NCI-H526 treated with DMSO at 0.1 percent for 48 hours (cell line): ENCODE data around the gene RPS13.
"Not testable (repeated sequence)": the region's sequence is repeated elsewhere in the genome, so short reads cannot be mapped to it uniquely, and the experiment has no call there.

Source experiments
- DNase-seq: peaks from one replicate; lab custom pipeline; 2025; lab: John Stamatoyannopoulos, UW

Gene RPS13

DNA sequence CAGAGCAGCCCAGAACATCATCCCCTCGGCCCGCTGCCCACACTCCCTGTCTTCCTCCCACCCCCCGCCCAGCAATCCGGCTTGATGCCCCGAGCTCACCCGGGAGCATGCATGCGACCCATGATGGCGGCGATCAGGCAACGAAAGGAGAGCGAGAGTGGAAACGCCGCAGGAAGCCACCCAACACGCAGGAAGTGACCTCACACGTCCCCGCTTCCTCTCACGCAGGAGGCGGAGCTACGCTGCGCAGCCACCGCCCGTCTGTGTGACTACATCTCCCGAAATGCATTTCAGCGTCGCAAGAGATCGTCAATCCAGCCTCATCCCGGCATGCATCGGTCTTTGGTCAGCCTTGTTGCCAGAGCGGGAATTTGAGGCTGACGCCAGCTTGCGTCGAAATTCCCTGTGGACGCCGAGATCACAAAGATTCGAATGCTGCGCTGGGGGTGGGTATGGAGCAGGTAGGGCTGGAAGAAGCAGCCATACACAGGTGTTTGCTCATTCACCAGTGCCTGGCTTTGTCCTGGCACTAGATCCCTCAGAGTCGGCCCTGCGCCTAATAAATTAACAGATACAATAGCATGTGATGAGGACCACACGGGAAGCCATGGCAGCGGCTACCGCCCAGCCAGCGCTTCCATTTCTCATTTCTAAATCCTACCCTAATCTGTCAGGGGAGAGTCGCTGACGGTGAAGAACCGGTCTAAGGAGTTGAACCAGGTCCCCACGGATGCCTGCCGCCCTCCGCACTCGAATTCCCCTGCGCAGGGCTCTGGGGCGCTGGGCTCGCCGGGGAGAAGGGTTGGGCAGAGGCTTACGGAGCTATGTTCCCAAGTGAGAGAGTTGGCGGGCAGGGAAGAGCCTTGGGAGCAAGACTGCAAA lies at the start of gene RPS13:
Gene RPS13 (minus strand): TSS at position 148 of the 882 bp plus-strand sequence. CDS start 26 bp downstream, at position 122.
- peak; percentile 99 for DNase-seq

DNA sequence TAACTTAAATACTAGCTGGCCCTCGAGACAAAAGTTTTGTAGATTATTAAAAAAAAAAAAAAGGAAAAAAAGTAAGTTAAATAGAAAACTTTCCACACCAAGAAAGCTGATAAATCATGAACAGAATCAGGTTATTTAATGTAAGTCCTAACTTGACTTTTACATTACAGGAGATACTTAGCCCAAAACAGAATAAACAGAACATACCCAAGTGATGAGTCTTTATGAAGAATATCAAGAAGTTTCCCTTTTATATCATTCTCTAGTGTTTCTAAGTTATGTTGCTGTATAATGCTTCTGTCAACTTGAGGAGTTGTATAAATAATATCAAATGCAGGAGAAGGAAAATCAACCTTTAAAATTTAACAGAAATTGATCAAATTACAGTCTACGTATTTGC lies 44.5 kb upstream of the RPS13 start:
- DNase-seq = no peak

DNA sequence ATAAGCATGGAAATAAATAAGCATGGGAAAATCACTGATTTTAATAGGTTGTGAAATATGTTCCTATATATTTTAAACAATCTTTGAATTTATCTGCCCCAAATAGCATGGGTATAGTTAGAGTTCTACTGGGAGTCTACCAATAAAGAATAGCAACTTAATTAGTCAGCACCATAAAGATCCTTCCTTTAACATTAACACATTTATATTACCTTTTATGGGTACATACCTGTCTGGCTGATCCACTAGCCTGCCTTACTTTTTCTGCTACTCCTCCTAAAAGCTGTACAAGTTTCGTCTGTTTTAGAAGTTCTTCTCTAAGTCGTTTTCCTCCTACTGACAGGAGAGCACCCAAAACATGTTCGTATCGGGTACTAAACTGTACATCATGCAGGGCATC lies 39.8 kb upstream of the RPS13 start:
- DNase-seq = no peak

DNA sequence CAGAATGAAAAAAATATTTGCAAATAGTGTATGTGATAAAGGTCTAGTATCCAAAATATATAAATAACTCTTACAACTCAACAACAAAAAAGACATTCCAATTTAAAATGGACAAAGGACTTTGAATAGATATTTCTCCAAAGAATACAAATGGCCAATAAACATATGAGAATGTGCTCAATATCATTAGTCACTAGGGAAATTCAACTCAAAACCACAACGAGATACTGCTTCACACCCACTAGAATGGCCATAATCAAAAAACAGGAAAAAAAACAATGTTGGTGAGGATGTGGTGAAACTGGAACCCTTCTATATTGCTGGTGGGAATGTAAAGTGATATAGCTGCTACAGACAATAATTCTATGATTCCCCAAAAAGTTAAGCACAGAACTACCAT lies 38.6 kb upstream of the RPS13 start:
- no peak for DNase-seq

DNA sequence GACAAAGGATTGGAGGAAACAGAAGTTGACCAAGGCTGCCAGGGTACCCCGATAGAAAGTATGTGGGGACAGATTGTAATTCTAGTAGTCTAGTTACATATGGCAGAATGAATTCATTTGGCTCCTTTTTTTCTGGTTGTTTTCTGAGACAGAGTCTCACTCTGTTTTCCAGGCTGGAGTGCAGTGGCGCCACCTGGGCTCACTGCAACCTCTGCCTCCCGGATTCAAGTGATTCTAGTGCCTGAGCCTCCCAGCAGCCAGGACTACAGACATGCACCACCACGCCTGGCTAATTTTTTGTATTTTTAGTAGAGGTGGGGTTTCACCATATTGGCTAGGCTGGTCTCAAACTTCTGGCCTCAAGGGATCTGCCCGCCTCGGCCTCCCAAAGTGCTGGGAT lies 30.3 kb upstream of the RPS13 start:
- DNase-seq = not testable (repeated sequence)

DNA sequence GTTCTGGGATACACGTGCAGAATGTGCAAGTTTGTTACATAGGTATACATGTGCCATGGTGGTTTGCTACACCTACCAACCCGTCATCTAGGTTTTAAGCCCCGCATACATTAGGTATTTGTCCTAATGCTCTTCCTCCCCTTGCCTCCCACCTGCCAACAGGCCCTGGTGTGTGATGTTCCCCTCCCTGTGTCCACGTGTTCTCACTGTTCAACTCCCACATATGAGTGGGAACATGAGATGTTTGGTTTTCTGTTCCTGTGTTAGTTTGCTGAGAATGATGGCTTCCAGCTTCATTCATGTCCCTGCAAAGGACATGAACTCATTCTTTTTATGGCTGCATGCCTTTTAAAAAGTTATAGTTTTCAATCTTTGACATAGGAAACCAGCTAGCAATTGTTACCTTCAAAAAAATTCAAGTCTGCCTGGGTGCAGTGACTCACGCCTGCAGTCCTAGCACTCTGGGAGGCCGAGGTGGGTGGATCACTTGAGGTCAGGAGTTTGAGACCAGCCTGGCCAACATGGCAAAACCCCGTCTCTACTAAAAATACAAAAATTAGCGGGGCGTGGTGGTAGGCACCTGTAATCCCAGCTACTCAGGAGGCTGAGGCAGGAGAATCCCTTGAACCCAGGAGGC lies 28.1 kb upstream of the RPS13 start:
- DNase-seq = not testable (repeated sequence)

DNA sequence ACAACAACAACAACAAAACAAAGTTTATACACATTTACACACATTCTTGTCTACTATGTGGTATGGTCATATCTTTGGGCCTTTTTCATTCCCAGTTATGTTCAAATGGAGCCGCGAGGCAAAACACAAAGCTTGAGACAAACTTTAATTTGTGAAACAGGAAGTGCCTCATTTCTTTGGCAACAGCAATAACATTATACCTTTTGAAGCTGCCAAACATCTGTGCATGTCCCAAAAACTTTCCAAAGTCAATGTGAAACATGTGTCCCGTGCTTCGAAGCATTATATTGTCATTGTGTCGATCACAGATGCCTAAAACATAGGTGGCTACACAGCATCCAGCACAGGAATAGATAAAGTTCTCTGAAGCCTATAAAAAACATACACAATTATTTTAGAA lies 25.0 kb upstream of the RPS13 start:
- no peak for DNase-seq

DNA sequence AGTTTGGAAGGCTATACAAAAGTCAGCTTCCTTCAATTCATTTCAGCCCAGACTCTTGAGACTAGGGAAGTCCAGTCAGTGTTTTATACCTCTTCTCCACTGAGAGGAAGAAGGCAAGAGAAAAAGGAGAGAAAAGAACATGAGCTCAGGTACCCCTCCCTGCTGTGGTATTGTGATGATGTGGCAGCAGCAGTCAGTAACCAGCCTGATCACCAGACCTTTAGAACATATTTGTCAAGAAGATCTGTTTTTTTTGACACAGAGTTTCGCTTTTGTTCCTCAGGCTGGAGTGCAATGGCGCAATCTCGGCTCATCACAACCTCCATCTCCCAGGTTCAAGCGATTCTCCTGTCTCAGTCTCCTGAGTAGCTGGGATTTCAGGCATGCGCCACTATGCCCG lies 21.2 kb upstream of the RPS13 start:
- no peak for DNase-seq

DNA sequence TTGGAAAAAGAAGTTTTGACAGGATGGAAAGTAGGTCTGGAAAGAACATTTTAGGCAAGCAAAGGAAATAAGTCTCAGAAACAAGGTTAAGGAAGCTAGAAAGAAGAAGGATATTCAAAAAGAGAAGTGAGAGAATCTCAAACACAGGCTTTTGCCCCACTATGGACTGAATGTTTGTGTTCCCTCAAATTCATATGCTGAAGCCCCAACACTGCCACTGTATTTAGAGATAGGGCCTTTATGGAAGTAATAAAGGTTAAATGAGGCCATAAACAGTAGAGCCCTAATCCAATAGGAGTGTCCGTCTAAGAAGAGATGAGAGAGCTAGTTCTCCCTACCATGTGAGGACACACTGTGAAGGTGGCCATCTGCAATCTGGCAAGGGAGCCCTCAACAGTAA lies 20.6 kb upstream of the RPS13 start:
- no peak for DNase-seq

DNA sequence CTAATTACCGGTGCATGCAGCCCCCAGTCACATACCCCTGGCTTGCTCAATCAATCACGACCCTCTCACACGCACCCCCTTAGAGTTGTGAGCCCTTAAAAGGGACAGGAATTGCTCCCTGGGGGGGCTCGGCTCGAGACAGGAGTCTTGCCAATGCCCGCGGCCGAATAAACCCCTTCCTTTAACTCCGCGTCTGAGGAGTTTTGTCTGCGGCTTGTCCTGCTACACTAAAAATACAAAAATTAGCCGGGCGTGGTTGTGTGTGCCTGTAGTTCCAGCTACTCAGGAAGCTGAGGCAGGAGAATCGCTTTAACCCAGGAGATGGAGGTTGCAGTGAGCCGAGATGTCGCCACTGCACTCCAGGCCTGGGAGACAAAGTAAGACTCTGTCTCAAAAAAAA lies 8.5 kb upstream of the RPS13 start:
- DNase-seq = not testable (repeated sequence)

DNA sequence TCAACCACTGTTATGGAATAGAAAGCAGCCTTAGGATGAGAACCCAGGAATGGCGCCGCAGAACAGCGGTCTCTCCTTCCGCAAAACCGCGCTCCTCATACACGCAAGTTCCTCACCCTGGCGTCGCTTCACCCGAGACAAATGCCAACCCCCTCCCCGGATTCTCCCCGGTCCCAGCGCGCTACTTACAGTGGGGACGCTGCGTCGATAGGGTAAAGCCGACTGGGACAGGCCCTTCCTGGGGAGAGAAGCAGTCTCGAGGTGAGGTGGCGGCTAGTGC lies 287 bp downstream of the RPS13 start:
- no peak for DNase-seq

DNA sequence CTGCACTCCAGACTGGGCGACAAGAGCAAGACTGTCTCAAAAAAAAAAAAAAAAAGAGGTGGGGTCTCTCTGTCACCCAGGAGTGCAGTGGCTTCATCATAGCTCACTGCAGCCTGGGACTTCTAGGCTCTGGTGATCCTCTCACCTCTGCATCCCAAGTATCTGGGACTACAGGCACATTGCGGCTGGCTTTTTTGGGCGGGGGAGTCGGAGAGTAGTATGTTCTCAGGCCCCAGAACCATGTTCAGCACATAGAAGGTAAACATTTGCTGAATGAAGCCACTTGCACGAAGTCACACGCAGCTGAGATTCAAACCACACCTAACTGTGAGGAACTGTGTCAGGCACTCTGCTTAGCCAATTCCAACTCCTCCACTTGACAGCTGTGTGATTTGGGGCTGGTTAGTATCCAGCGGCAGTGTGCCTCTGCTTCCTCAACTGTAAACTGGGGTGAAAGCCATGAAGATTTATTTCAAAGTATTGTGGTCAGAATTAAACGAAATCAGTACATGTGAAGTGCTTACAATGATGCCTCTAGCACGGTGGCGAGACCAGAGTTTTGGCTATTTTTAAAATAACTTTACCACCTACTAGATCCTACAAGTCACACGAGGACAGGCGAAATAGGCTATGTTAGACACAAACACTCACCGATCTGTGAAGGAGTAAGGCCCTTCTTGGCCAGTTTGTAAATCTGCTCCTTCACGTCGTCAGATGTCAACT lies 789 bp downstream of the RPS13 start:
- DNase-seq = no peak

DNA sequence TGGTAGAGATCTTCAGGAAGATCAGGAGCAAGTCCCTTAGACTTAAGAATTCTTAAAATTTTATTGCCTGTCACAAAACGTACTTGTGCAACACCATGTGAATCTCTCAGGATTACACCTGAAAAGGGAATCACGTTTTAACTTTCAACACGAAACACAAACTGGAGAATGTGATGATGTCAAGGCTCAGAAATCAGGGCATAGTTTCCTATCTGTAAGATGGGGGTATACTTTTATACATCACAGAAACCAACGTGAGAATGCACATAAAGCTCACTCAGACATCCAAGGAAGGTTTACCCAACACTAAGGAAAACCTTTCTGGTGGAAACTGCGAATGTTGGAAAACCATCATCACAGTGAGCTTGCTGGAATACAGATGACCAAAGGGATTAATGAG lies 2.0 kb downstream of the RPS13 start:
- DNase-seq = no peak

DNA sequence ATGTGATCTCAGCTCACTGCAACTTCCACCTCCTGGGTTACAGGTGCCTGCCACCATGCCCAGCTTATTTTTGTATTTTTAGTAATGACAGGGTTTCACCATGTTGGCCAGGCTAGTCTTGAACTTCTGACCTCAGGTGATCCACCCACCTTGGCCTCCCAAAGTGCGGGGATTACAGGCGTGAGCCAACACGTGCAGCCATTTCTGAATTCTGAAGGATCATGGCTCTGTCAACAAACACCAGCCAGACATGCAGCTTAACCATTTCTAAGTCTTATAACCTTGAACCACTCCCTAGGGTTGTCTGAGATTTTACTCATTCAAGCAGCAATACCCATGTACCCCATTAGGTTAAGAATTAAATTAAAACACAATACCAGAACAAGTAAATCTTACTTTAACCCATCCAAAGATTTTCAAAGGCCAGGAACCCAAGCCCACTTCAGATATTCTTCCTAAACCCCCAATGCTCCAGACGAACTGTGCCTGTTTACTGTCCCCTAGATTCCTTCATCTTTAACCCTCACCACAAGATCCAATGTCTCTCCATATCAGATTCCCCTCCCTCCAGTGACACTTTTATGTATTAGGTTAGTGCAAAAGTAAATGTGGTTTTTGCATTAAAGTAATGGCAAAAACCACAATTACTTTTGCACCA lies 4.0 kb downstream of the RPS13 start:
- DNase-seq = no peak

DNA sequence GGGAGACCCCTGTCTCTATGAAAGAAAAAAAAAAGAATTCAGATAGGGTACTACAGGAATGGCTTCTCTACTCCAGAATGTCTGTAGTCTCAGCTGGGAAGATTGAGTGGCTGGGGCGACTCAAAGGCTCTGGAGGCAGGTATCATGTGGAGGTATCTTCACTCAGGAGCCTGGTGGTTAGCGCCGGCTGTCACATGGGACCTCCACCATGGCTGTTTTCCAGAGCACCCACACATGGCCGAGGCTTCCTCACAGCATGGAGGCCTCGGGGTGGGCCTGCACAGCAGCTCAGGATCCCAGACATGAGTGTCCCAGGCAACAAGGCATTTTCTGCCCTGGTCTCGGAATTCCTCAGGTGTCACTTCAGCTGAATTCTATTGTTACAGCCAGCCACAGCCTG lies 10.1 kb downstream of the RPS13 start:
- DNase-seq = no peak

DNA sequence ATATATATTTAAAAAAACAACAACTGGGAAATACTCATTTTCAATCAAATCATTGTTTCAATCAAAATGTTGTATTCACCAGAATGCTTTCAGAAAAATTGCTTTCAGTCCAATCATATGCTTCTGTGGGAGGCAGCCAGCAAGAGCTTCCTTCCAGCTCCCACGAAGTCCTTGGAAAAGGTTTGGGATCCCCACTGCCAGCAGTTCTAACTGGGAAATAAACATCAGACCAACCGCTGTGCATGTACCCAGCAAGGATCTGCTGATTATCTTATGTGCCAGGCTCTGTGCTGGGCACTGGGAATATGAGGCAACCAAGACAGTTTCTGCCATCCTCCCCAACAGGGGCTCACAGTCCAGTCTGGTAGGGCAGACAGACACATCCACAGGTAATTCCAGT lies 10.8 kb downstream of the RPS13 start:
- DNase-seq = no peak

DNA sequence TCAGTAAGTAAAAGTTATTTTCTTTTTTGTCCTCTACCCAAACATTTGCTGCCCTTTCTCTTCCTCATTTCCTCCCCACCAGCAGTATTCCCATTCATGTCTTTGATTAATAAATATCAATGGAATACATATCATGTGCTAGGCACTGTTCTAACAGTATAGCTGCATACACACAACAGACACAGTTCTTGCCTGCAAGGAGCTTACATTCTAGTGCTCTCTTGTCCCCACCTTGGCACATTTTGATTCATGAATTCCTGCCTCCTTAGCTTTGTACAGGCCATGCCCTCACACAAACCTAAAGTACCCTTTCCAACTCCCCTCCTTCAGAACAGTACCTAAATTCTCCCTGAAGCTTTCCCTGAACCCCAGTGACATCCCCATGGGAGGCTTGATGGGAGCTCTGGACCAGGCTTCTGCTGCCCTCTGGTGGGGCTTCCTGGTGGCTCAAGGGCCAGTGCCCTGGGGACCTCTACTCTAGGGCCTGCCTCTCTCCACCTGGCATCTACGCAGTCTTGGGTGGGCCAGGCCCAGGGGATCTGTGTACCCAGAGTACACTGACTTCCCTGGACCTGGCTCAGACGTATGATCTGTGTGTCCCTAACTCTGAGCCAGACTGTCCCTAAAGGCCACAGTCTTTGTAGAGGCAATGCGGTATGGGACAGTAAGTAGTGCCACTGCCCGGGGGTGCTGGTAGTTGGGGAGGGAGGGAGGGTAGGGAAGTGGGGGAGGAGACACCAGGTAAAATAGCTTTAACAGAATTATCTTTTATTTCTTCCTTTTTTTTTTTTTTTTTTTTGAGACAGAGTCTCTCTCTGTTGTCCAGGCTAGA lies 14.1 kb downstream of the RPS13 start:
- DNase-seq = no peak

DNA sequence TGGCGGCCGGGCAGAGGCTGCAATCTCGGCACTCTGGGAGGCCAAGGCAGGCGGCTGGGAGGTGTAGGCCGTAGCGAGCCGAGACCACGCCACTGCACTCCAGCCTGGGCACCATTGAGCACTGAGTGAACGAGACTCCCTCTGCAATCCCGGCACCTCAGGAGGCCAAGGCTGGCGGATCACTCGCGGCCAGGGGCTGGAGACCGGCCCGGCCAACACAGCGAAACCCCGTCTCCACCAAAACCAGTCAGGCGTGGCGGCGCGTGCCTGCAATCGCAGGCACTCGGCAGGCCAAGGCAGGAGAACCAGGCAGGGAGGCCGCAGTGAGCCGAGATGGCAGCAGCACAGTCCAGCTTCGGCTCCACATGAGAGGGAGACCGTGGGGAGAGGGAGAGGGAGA lies 26.3 kb downstream of the RPS13 start:
- DNase-seq = not testable (repeated sequence)

DNA sequence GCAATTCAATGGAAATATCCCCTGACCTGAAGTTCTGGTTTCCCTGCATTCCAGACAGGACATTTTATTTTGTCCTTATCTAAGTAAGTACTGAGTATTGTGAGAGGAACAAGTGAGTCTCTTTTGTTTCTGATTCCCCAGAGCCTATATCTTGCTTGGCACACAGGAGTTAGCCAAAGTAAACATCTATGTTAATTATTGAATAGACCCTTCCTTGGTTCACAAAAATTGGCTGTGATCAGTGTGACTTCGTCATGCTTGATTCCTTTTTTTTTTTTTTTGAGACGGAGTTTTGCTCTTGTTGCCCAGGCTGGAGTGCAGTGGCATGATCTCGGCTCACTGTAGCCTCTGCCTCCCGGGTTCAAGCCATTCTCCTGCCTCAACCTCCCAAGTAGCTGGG lies 29.0 kb downstream of the RPS13 start:
- DNase-seq = not testable (repeated sequence)

DNA sequence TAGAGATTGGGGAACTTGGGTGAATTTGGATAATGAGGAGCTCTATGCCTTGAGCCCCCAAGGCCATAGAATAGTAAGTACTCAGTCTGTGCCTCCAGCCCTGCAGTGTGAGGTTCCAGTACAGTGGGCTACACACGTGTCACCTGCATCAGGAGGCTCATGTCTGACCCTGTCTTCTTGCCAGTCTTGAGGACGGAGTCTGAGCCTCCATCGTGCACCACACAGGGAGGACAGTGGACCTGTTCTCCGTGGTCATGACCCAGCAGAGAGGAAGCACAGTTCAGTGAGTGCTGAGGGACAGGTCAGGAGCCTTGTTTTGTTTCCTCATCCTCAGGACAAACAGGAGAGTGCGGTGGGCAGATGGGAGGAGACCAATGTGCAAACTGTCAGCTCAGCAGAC lies 30.8 kb downstream of the RPS13 start:
- no peak for DNase-seq
